ENCODE data around the gene TPK1.

- no peak for TF ChIP-seq POLR2A (IDR thresholded peaks at IDR 0.05)
- TF ChIP-seq CTCF (IDR thresholded peaks at IDR 0.05), result no peak
Observed at GRCh38 chr7:144822223-144822622, 13.6 kb downstream of the TPK1 start.

Measured in uterus (tissue), 2 donors.